HUES64 (cell line): ENCODE results near the gene ATP11A.

Experiments used
- H3K27ac ChIP-seq: 2 replicates; pipeline ENCODE4 v1.7.0; 2013; ENCODE audit warnings: low read depth, low read length, inconsistent platforms
- H3K27me3 ChIP-seq: 2 replicates; pipeline ENCODE4 v1.6.1; 2013; ENCODE audit warnings: mild to moderate bottlenecking, low read length; ENCODE audit not compliant: insufficient read depth
- H3K36me3 ChIP-seq: 2 replicates; pipeline ENCODE4 v1.6.1; 2013; ENCODE audit warnings: mild to moderate bottlenecking, low read length; ENCODE audit not compliant: insufficient read depth
- H3K4me1 ChIP-seq: 2 replicates; pipeline ENCODE4 v1.6.1; 2013; ENCODE audit warnings: mild to moderate bottlenecking, low read length, moderate library complexity; ENCODE audit not compliant: insufficient read depth
- H3K4me3 ChIP-seq: 2 replicates; pipeline ENCODE4 v1.5.1; 2013; ENCODE audit warnings: mild to moderate bottlenecking, low read length, moderate library complexity
- H3K9ac ChIP-seq: 2 replicates; pipeline ENCODE4 v1.6.1; 2013; ENCODE audit warnings: mild to moderate bottlenecking, low read depth, low read length
- H3K9me3 ChIP-seq: 2 replicates; pipeline ENCODE4 v1.6.1; 2013; ENCODE audit warnings: low read depth, low read length; ENCODE audit not compliant: insufficient read depth
- whole genome bisulfite sequencing: fragments of 150-250, 120-280 bp; methylation state at CpG from one replicate; pipeline ENCODE4 v1.1.7; 2013; ENCODE audit warnings: missing lambda C conversion rate; 5-methylcytosine and 5-hydroxymethylcytosine counted together

The ATP11A gene

GRCh38 chr13:112843392-112844111 lies 153.7 kb downstream of the ATP11A start:
- H3K4me1 ChIP-seq = 0 out of 2 replicates have a peak, but pooled peaks cover 5% of the 10 kb centered on the region
- H3K27me3 ChIP-seq = no peaks in the 10 kb centered on the region
- 95% methylated on average over 28 of the region's 28 CpGs for WGBS
- H3K9me3 ChIP-seq = peaks cover 2% of the 10 kb centered on the region; the same call in 1 of the 2 replicates
- H3K9ac ChIP-seq = no peak overlapping the region
- H3K36me3 ChIP-seq = peaks cover 60% of the 10 kb centered on the region
- H3K4me3 ChIP-seq = no peak overlapping the region
- H3K27ac ChIP-seq = no peak overlapping the region

DNA sequence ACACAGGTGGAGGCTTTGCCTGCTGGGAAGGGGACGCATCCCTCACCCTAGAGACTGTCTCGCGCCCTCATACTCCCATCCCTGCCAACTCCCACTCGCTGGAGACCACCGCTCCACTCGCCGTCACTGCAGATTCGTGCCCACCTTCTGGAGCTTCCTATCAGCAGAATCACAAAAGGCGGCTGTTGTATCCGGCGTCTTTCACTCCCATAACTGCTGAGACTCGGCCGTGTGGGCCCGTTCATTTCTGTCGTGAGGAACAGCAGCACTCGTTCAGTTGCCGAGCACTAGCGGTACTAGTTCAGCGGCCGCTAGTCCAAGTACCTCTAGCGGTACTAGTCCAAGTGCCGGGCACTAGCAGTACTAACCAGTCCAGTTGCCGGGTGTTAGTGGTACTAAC lies 154.6 kb downstream of the ATP11A start:
- Histone ChIP-seq H3K4me3 (no peak overlapping the region), H3K9me3 (peaks cover 2% of the 10 kb centered on the region; the same call in 1 of the 2 replicates), H3K36me3 (peaks cover 52% of the 10 kb centered on the region), H3K27ac (no peak overlapping the region), H3K27me3 (no peaks in the 10 kb centered on the region), H3K9ac (no peak overlapping the region), H3K4me1 (0 out of 2 replicates have a peak, but pooled peaks cover 5% of the 10 kb centered on the region)
- WGBS = 93% methylated on average over 23 of the region's 23 CpGs

- peaks cover 53% of the 10 kb centered on the region for H3K36me3 ChIP-seq
Observed at GRCh38 chr13:112844879-112845278, 155.0 kb downstream of the ATP11A start.

GRCh38 chr13:112845511-112846144 lies 155.8 kb downstream of the ATP11A start:
- no peaks in the 10 kb centered on the region for H3K27me3 ChIP-seq
- no peak overlapping the region for H3K4me3 ChIP-seq
- peaks cover 2% of the 10 kb centered on the region; the same call in 1 of the 2 replicates for H3K9me3 ChIP-seq
- WGBS = 90% methylated on average over 22 of the region's 23 CpGs
- H3K27ac ChIP-seq = no peak overlapping the region
- H3K9ac ChIP-seq = no peak overlapping the region
- 0 out of 2 replicates have a peak, but pooled peaks cover 5% of the 10 kb centered on the region for H3K4me1 ChIP-seq
- peaks cover 59% of the 10 kb centered on the region for H3K36me3 ChIP-seq

More at GRCh38 chr13:112844879-112845278, 155.0 kb downstream of the ATP11A start:
- no peaks in the 10 kb centered on the region for H3K27me3 ChIP-seq
- no peak overlapping the region for H3K9ac ChIP-seq
- peaks cover 2% of the 10 kb centered on the region; the same call in 1 of the 2 replicates for H3K9me3 ChIP-seq
- 0 out of 2 replicates have a peak, but pooled peaks cover 5% of the 10 kb centered on the region for H3K4me1 ChIP-seq
- H3K27ac ChIP-seq = no peak overlapping the region
- 96% methylated on average over 10 of the region's 10 CpGs for WGBS
- no peak overlapping the region for H3K4me3 ChIP-seq

DNA sequence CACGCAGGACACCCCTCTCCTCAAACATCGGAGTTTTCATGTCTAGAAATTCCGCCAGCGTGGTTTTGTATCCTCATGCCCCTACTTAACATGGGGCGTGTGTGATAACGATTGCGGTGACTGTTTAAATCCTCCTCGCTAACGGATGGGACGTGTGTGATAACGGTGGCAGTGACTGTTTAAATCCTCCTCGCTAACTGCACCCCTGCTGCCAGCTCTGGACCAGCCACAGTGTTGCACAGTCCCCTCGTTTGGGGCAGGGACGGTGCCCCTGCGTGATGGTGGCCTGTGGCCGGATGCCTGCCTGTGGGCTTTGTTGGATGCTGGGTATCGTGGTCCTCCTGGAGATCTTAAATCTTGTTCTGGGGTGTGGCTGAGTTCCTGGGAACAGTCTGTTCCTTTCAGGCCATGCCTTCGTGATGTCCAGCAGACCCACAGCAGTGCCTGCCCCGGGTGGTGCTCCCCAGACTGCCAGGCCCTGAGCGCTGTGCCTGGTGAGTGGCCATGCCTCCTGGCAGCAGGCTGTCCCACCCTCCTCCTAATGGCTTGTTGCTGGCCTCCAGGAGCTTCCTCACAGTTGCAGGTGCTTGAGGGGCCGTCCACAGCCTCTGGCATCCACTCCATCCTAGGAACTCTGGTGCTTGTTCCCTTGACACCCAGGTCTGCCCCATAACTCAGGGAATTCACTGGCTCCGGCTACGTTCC lies 156.7 kb downstream of the ATP11A start:
- Histone ChIP-seq H3K36me3 (peaks cover 65% of the 10 kb centered on the region), H3K4me1 (0 out of 2 replicates have a peak, but pooled peaks cover 5% of the 10 kb centered on the region)
- WGBS = 94% methylated on average over 23 of the region's 23 CpGs

GRCh38 chr13:112849500-112849899 lies 159.7 kb downstream of the ATP11A start:
- Histone ChIP-seq H3K36me3 (peaks cover 67% of the 10 kb centered on the region), H3K9ac (no peak overlapping the region), H3K27ac (no peak overlapping the region), H3K27me3 (no peaks in the 10 kb centered on the region), H3K4me3 (no peak overlapping the region), H3K9me3 (peaks cover 2% of the 10 kb centered on the region; the same call in 1 of the 2 replicates), H3K4me1 (no peaks in the 10 kb centered on the region)
- WGBS = 75% methylated on average over 6 of the region's 6 CpGs

More for the DNA sequence above, 156.7 kb downstream of the ATP11A start:
- Histone ChIP-seq H3K4me3 (no peak overlapping the region), H3K27me3 (no peaks in the 10 kb centered on the region), H3K9me3 (peaks cover 2% of the 10 kb centered on the region; the same call in 1 of the 2 replicates), H3K27ac (no peak overlapping the region), H3K9ac (no peak overlapping the region)

DNA sequence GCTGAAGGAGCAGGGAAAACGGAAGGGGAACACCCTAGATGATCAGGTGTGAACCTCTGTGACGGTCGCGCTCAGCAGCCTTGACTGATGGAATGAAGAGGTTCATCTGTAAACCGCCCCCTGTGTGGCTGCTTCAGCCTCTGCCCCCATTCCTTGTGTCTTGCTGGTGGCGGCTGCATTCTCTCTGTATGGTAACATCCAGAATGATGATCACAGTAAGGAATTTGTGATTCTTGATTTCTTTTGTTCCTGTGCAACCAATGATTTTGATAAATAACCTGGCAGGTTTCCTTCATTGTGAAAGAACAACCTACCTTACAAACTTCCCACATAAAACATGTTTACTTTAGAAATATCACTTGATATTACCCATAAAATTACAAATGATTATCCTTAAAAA lies 160.4 kb downstream of the ATP11A start:
- Histone ChIP-seq H3K4me1 (no peaks in the 10 kb centered on the region), H3K4me3 (no peak overlapping the region), H3K9ac (no peak overlapping the region), H3K27me3 (no peaks in the 10 kb centered on the region), H3K9me3 (peaks cover 2% of the 10 kb centered on the region; the same call in 1 of the 2 replicates), H3K27ac (no peak overlapping the region), H3K36me3 (peaks cover 70% of the 10 kb centered on the region)
- 93% methylated on average over 6 of the region's 6 CpGs for WGBS

DNA sequence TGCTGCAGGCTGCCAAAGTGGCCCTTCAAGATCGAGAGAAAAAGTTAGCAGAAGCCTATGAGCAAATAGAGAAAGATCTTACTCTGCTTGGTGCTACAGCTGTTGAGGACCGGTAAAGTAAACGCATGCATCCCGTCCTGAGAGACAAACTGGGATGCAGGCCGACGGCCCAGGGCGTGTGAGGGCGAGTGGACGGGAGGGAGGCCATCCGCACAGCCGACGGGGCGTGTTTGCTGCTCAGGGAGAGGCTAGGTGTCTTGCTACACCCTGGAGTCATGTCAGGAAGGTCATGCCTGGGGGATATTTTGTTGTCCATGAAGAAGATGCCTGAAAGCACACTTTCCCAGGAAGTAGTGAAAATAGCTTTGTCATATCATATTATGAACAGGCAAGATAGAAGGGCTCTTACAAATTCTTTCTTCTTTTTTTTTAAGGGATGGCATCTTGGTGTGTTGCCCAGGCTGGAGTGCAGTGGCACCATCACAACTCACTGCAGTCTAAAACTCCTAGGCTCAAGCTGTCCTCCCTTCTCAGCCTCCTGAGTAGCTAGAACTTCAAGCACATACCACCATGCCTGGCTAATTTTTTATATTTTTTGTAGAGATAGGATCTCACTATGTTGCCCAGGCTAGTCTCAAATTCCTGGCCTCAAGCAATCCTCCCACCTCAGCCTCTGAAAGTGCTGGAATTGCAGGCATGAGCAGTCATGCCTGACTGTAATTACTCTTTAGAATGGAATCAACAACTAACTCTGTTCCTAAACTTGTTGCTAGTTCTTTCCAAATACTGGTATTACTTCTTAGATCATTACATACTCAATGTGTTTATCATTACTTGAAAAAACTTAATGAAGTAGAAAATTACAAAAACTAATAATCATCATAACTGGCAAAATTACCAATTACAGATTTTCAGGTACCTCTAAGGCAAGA lies 161.5 kb downstream of the ATP11A start:
- Histone ChIP-seq H3K4me3 (no peak overlapping the region), H3K36me3 (peaks cover 81% of the 10 kb centered on the region), H3K9me3 (peaks cover 2% of the 10 kb centered on the region; the same call in 1 of the 2 replicates), H3K9ac (no peak overlapping the region), H3K27me3 (no peaks in the 10 kb centered on the region), H3K27ac (no peak overlapping the region), H3K4me1 (no peaks in the 10 kb centered on the region)
- WGBS = 94% methylated on average over 13 of the region's 13 CpGs

GRCh38 chr13:112852392-112852791 lies 162.6 kb downstream of the ATP11A start:
- 95% methylated on average over 14 of the region's 15 CpGs for WGBS
- Histone ChIP-seq H3K4me1 (no peaks in the 10 kb centered on the region), H3K36me3 (peaks cover 85% of the 10 kb centered on the region), H3K4me3 (no peak overlapping the region), H3K9ac (no peak overlapping the region), H3K27ac (no peak overlapping the region), H3K27me3 (no peaks in the 10 kb centered on the region), H3K9me3 (peaks cover 2% of the 10 kb centered on the region; the same call in 1 of the 2 replicates)

DNA sequence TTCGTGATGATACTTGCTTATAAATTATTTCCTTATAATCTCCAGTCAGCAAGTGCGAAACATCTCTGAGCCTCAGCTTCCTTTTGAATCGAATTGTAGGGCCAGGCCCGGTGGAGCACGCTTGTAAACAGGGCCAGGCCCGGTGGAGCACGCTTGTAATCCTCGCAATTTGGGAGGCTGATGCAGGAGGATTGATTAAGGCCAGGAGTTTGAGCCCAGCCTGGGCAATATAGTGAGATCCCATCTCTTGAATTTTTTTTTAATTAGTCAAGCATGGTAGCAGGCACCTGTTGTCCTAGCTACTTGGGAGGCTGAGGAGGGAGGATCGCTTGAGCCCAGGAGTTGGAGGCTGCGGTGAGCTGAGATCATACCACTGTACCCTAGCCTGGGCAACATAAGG lies 163.0 kb downstream of the ATP11A start:
- H3K27ac ChIP-seq = no peak overlapping the region
- no peak overlapping the region for H3K4me3 ChIP-seq
- H3K9me3 ChIP-seq = peaks cover under 1% of the 10 kb centered on the region; the same call in 1 of the 2 replicates
- H3K4me1 ChIP-seq = no peaks in the 10 kb centered on the region
- peaks cover 85% of the 10 kb centered on the region for H3K36me3 ChIP-seq
- over 99% methylated on average over 10 of the region's 10 CpGs for WGBS
- no peaks in the 10 kb centered on the region for H3K27me3 ChIP-seq
- H3K9ac ChIP-seq = no peak overlapping the region
